NCI-H526 (cell line): ENCODE results near the gene EPM2AIP1.
"Not testable (repeated sequence)": the region's sequence is repeated elsewhere in the genome, so short reads cannot be mapped to it uniquely, and the experiment has no call there.

ENCODE experiments used
- DNase-seq, 2 experiments: peaks; one replicate each; lab custom pipeline; 2025; lab: John Stamatoyannopoulos, UW

The EPM2AIP1 gene

DNA sequence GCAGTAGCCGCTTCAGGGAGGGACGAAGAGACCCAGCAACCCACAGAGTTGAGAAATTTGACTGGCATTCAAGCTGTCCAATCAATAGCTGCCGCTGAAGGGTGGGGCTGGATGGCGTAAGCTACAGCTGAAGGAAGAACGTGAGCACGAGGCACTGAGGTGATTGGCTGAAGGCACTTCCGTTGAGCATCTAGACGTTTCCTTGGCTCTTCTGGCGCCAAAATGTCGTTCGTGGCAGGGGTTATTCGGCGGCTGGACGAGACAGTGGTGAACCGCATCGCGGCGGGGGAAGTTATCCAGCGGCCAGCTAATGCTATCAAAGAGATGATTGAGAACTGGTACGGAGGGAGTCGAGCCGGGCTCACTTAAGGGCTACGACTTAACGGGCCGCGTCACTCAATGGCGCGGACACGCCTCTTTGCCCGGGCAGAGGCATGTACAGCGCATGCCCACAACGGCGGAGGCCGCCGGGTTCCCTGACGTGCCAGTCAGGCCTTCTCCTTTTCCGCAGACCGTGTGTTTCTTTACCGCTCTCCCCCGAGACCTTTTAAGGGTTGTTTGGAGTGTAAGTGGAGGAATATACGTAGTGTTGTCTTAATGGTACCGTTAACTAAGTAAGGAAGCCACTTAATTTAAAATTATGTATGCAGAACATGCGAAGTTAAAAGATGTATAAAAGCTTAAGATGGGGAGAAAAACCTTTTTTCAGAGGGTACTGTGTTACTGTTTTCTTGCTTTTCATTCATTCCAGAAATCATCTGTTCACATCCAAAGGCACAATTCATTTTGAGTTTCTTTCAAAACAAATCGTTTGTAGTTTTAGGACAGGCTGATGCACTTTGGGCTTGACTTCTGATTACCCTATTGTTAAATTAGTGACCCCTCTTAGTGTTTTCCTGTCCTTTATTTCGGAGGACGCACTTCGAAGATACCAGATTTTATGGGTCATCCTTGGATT, 674 bp upstream of the EPM2AIP1 start, which contains the start of gene MLH1:
Gene MLH1 (plus strand): TSS at position 193 of the 958 bp plus-strand sequence. CDS start 30 bp downstream, at position 223.
- DNase-seq: no peak

DNA sequence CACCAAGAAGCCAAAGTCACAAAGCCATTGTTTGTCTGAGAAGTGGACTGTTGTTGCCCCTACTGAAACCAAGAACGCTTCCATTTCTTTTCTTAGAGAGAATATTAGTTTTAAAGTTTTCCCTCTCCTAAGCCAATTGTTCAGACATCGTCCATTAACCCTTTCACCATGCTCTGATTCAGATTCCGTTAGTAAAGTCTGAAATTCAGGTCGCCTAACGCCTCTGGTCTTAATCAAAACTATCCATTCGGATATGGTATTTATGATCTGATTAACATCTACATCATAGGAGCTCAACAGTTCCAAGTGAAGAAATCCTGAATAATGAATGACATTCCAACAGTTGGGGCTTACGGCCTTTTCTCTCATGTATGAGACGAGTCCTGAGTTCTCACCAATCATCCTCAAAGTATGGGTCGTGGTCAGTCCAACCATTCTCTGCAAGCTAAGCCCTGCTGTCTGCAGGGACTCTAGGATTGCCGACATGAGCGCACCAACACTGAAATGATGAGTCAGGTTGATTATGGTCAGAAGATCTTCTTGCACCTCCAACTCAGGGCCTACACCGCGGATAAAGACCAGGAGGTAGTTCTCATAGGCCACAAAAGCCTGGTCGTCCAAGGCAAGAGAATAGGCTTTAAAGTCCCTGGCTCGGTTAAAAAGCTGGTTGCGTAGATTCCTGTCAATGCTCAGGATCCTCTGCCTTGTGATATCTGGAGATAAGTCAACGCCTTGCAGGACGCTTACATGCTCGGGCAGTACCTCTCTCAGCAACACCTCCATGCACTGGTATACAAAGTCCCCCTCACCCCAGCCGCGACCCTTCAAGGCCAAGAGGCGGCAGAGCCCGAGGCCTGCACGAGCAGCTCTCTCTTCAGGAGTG, 767 bp downstream of the EPM2AIP1 start:
- no peak for DNase-seq

DNA sequence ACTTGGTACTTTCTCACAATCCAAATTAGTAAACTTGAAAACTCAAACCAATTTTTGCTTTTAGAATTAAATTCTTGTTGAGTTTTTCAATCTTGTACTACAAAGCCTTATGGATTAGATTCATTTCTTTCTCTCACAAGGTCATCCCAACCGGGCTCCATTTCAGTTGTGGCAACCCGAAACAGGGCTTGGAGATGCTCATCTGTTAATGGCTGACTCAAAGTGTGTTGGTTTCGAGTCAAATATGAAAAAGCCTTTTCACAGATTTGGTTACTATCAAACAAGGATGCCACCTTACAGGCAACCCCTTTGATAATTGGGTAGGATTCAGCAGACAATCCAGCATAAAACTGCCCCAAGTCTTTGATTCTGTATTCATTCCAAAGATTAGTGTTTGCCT, 1.8 kb downstream of the EPM2AIP1 start:
- DNase-seq: no peak

DNA sequence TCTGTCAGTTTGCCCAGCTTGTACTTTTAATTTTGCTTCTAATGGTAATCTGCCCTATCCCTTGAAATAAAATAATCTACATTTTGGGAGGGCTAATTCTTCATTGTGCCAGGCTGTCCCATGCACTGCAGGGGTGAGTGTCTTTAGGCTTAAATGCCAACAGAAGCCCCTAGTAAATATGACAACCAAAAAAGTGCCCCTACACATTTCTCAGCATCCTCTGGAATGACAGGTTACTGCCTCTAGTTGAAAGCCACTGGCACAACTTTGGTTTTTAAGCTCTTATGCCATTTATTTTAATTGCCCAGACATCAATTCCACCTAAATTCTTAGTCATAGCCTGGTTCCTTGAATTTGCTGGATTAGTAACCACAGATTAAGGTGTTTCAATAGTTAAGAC, 3.4 kb downstream of the EPM2AIP1 start:
- no peak for DNase-seq

GRCh38 chr3:36989005-36989404, 3.9 kb downstream of the EPM2AIP1 start:
- DNase-seq: no peak

DNA sequence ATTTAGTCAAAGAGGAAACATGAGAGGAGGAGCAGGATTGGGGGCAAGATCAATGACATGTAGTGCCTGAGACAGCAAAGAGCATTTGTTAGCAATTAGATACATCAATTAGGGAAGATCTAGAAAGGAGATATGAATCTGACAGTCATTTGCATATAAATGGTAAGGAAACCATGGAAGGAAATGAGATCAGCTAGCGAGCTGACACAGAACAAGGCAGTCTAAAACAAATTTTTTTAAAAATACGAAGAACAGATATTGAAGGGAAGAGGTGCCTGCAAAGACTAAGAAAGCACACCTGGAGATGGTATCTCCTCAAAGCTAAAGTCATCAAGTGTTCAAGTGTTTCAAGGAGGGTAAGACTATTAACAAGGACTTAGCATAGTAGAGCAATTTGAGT, 4.6 kb downstream of the EPM2AIP1 start:
- DNase-seq: no peak

- DNase-seq: no peak
Measured at GRCh38 chr3:36981006-36981405, 11.9 kb downstream of the EPM2AIP1 start.

GRCh38 chr3:36973139-36973538, 19.8 kb downstream of the EPM2AIP1 start:
- no peak for DNase-seq

DNA sequence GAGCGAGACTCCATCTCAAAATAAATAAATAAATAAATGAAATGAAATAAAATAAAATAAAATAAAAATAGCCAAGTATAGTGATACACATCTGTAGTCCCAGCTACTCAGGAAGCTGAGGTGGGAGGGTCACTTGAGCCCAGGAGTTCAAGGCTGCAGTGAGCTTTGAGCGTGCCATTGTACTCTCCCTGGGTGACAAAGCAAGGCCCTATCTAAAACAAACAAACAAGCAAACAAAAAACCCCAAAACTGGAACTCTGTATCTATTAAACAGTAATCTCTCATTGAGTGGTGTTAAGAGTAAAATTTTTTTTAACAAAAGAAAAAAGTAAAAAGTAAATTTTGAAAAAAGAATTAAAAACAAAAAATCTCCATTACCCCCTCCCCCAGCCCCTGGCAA, 20.8 kb downstream of the EPM2AIP1 start:
- DNase-seq: no peak

DNA sequence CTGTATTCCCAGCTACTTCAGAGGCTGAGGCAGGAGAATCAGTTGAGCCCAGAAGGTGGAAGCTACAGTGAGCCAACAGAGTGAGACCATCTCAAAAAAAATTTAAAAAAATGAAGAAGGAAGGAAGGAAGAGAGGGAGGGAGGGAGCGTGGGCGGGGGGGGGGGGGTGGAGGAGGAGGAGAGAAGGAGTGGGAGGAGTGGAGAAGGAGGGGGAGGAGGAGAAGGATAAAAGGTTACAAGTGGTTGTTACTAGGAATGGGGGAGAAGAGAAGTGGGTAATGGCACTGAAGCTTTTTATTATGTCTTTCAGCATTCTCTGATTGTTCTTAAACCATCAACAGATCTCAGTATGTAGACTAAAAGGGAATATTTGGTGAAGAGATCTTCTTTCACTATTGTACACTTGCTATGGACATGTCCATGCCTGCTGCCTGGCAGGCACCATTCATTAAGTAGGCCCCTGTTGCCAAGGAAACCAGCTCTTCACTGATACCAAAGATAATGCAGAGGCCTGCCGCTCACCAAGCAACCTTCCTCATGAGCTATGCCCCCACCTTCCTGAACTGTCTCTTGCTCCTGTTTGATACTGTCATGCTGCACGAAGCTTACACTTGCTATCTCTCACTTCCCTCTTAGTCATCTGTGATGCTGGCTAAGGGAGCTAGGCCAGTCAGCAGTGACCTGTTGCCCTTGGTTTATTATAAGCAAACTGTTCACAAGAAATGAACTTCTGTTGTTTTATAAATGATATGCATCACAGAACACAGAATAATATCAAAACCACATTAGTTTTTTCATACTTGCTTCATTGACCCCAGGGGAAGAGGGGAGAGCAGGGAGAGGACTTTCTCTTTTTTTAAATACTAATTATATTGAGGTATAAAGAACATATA, 23.1 kb downstream of the EPM2AIP1 start:
- peak; percentile 91 for DNase-seq

- DNase-seq: no peak
Measured at GRCh38 chr3:36969085-36969484, 23.8 kb downstream of the EPM2AIP1 start.

DNA sequence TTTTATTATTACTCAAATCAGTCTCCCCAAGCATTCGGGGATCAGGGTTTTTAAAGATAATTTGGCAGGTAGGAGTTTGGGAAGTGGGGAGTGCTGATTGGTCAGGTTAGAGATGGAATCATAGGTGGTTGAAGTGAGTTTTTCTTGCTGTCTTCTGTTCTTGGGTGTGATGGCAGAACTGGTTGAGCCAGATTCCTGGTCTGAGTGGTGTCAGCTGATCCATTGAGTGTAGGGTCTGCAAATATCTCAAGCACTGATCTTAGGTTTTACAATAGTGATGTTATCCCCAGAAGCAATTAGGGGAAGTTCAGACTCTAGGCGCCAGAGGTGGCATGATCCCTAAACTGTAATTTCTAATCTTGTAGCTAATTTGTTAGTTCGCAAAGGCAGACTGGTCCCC, 27.5 kb downstream of the EPM2AIP1 start:
- DNase-seq: peak; percentile 9 to 16

DNA sequence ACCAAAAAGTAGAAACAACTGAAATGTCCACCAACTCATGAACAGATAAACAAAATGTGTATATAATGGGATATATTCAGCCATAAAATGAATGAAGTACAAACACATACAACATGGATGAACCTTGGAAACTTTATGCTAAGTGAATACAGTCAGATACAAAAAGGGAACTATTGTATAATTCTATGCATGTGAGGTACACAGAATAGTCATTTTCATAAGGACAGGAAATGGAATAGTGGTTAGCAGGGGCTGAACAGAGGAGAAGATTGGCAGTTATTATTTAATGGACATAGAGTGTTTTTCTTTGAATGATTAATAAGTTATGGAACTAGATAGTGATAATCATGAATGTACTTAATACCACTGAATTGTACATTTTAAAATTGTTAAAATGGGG, 28.1 kb downstream of the EPM2AIP1 start:
- DNase-seq: no peak

DNA sequence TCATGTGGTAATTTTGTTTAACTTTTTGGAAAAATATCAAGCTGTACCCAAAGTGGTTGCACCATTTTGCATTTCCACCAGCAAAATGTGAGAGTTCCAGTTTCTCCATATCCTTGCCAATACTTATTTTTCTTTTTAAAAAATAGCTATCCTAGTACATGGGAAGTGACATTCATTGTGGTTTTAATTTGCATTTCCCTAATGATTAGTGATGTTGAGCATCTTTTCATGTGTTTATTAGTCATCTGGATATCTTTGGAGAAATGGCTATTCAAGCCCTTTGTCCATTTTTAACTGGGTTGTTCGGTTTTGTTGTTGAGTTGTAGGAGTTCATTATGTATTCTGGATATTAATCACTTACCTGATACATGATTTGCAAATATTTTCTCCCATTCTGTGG, 28.6 kb downstream of the EPM2AIP1 start:
- DNase-seq: no peak

GRCh38 chr3:36963008-36963407, 29.9 kb downstream of the EPM2AIP1 start:
- not testable (repeated sequence) for DNase-seq

DNA sequence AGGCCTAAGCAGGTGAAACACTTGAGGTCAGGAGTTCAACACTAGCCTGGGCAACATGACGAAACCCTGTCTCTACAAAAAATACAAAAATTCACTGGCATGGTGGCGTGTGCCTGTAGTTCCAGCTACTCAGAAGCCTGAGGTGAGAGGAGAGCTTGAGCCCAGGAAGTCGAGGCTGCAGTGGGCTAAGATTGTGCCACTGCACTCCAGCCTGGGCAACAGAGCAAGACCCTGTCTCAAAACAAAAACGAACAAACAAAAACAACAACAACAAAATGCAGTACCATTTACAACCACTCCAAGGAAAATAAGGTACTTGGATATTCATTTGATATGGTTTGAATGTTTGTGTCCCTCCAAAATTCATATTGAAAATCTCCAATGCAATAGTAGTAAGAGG, 32.4 kb downstream of the EPM2AIP1 start:
- DNase-seq: no peak

DNA sequence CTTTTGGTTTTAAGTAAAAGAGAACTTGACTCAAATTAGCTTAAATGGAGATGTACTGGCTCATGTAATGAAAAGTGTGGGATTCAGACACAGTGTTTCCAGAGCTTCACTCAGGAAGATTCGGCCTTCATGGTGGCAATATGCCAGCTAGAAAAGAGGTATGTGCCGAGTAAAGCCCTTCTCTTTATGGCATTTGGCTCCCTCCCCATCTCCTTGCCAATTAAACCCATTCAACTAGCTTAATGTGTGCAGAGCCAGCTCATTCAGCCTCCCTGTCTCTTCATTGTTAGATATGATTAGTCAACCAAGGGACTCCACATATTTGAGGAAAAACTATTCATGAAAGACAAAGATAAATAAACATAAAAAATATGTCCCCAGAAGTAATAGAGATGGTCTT, 33.1 kb downstream of the EPM2AIP1 start:
- no peak for DNase-seq

DNA sequence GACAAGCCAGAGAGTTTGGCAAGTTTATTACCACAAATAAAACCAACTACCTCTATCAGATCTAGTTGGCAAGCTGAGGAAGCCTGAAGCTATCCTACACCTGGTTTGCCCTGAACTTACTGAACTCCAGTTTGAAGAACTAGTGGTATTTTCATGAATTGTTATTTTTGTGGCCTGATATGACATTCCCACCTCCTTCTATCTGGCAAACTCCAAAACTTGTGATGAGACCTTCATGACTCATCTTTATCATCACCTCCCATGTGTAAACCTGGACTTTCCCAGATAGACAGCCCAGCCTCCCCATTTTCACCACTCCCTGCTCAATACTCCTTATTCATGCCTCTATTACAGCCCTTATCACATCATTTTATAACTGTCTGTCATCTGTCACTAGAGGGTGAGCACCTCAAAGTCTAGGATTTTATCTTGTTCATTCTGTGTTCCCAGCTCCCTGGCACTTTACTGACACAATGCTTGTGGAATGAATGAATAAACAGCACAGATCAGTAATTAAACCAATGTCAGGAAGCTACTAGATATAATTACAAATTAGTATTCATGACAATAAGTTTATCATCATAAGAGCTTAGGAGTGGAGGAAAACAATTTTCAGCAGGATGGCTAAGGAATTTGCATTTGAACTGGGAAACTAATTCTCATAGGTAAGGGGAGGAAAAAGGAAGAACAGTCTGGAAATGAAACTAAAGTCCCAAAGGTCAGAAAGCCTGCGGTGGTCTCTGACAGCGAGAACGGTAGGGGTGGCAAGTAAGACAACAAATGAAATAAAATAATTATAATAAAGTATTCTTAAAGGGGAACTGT, 34.9 kb downstream of the EPM2AIP1 start:
- no peak for DNase-seq

GRCh38 chr3:36957063-36957462, 35.9 kb downstream of the EPM2AIP1 start:
- DNase-seq: no peak

DNA sequence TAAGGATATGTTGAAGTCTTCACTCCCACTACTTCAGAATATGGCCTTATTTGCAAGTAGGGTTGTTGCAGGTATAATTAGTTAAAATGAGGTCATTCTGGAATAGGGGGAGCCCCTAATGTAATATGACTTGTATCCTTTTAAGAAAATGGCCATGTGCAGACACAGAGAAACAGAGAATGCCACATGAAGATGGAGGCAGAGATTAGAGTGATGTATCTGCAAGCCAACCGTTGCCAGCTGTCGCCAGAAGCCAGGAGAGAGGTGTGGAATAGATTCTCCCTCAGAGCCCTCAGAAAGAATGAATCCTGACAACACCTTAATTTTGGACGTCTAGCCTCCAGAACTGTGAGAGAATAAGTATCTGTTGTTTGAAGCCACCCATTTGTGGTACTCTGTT, 36.8 kb downstream of the EPM2AIP1 start:
- no peak for DNase-seq
